Cardiac muscle cell (in vitro differentiated cells and primary cell): ENCODE measurements around the gene SLC44A5. TPM values are rescaled to one million over a fixed set of nuclear protein-coding genes. Genes with fewer than 3 reads are reported as not detected.

ENCODE experiments used
- DNase-seq, 2 donors: peaks; one replicate each; pipeline versions ENCODE4 v3.0.0 to v3.0.0-alpha.2; 2010 to 2017; ENCODE audit warnings: low read depth in 1 of 2, low spot score in 1 of 2
- H3K27ac ChIP-seq: fragments of 200-600 bp; sonication (generic); 2 replicates; pipeline ENCODE4 v1.5.1; 2016
- H3K27me3 ChIP-seq: fragments of 200-600 bp; sonication (generic); 2 replicates; pipeline ENCODE4 v1.6.0; 2016; ENCODE audit warnings: control low read depth
- H3K36me3 ChIP-seq: fragments of 200-600 bp; sonication (generic); 2 replicates; pipeline ENCODE4 v1.5.1; 2016; ENCODE audit warnings: control low read depth
- H3K4me1 ChIP-seq: fragments of 200-600 bp; sonication (generic); 2 replicates; pipeline ENCODE4 v1.8.1; 2017; ENCODE audit warnings: low read depth, mild to moderate bottlenecking, mixed run types
- H3K4me3 ChIP-seq: fragments of 200-600 bp; sonication (generic); 2 replicates; pipeline ENCODE4 v1.5.1; 2016; ENCODE audit warnings: mild to moderate bottlenecking
- H3K9me3 ChIP-seq: fragments of 200-600 bp; sonication (generic); 2 replicates; pipeline ENCODE4 v1.5.1; 2017; ENCODE audit warnings: low read depth, mild to moderate bottlenecking, control low read depth
- CTCF ChIP-seq: IDR thresholded peaks from 2 replicates; pipeline ENCODE4 v1.5.1; 2012; ENCODE audit warnings: low read depth, mild to moderate bottlenecking, low read length
- polyA plus RNA-seq: library from polyadenylated mRNA; unstranded; fragments of >200 nt; fragmentation: Nextera tagmentation; extraction: Ambion mirVana; gene quantifications from 2 replicates; pipeline ENCODE4 v1.2.1, GENCODE V29; 2016
- total RNA-seq: library from RNA; depleted of rRNA; stranded (reverse); fragments of >200 nt; gene quantifications from 2 replicates; pipeline ENCODE4 v1.2.3, GENCODE V29; 2016

The SLC44A5 gene
- total and polyA plus RNA-seq, 2 experiments from 2014 or later = 6.9 to 11.1 TPM

- no peak overlapping the region for H3K27ac ChIP-seq
- H3K27me3 ChIP-seq = peaks cover 63% of the 10 kb centered on the region
- H3K4me1 ChIP-seq = no peaks in the 10 kb centered on the region
- no peak for TF ChIP-seq CTCF
- no peaks in the 10 kb centered on the region for H3K36me3 ChIP-seq
- H3K4me3 ChIP-seq = peak overlapping the region; percentile 51
- peak; percentile 60 to 79 for DNase-seq
- H3K9me3 ChIP-seq = no peaks in the 10 kb centered on the region
Observed at GRCh38 chr1:75616436-75617433, 5.8 kb upstream of the SLC44A5 start.

- peak; percentile 51 to 81 for DNase-seq
- H3K9me3 ChIP-seq = no peaks in the 10 kb centered on the region
- H3K36me3 ChIP-seq = no peaks in the 10 kb centered on the region
- TF ChIP-seq CTCF = no peak
- peaks cover 68% of the 10 kb centered on the region for H3K27me3 ChIP-seq
- H3K4me1 ChIP-seq = no peaks in the 10 kb centered on the region
- H3K27ac ChIP-seq = no peak overlapping the region
- peak overlapping the region; percentile 51 for H3K4me3 ChIP-seq
Observed at GRCh38 chr1:75615613-75616435, 4.9 kb upstream of the SLC44A5 start.

GRCh38 chr1:75614399-75614756 lies 3.5 kb upstream of the SLC44A5 start:
- Histone ChIP-seq H3K27ac (no peak overlapping the region), H3K4me1 (no peaks in the 10 kb centered on the region), H3K9me3 (no peaks in the 10 kb centered on the region), H3K4me3 (peak overlapping the region; percentile 51), H3K36me3 (no peaks in the 10 kb centered on the region), H3K27me3 (peaks cover 66% of the 10 kb centered on the region)
- peak in 1 of 2 donors; percentile 49 for DNase-seq
- no peak for TF ChIP-seq CTCF

- Histone ChIP-seq H3K4me3 (no peak overlapping the region), H3K4me1 (no peaks in the 10 kb centered on the region), H3K9me3 (no peaks in the 10 kb centered on the region), H3K27ac (no peak overlapping the region), H3K36me3 (no peaks in the 10 kb centered on the region), H3K27me3 (peaks cover 62% of the 10 kb centered on the region)
- DNase-seq = no peak
- no peak for TF ChIP-seq CTCF
Observed at GRCh38 chr1:75613916-75614315, 3.0 kb upstream of the SLC44A5 start.

- Histone ChIP-seq H3K27ac (no peak overlapping the region), H3K4me3 (no peak overlapping the region), H3K4me1 (no peaks in the 10 kb centered on the region), H3K36me3 (no peaks in the 10 kb centered on the region), H3K9me3 (no peaks in the 10 kb centered on the region), H3K27me3 (peaks cover 54% of the 10 kb centered on the region)
- no peak for TF ChIP-seq CTCF
- no peak for DNase-seq
Observed at GRCh38 chr1:75612976-75613375, 2.1 kb upstream of the SLC44A5 start.
